Choroid plexus epithelial cell (primary cell): ENCODE data around the gene SMAD4.

Experiments
- DNase-seq: peaks from one replicate; pipeline ENCODE4 v3.0.0-alpha.2; 2010; ENCODE audit warnings: low read depth
- H3K4me3 ChIP-seq: 2 replicates; pipeline ENCODE4 v1.5.1; 2011; ENCODE audit warnings: low read depth, mild to moderate bottlenecking, control low read depth, low read length, moderate library complexity
- TF ChIP-seq, protein P1 (sequence below): conservative IDR thresholded peaks from 2 replicates; pipeline ENCODE4 v1.5.1; 2011; ENCODE audit warnings: low read depth, mild to moderate bottlenecking, control low read depth, inconsistent platforms, low read length, moderate library complexity

Gene SMAD4

DNA sequence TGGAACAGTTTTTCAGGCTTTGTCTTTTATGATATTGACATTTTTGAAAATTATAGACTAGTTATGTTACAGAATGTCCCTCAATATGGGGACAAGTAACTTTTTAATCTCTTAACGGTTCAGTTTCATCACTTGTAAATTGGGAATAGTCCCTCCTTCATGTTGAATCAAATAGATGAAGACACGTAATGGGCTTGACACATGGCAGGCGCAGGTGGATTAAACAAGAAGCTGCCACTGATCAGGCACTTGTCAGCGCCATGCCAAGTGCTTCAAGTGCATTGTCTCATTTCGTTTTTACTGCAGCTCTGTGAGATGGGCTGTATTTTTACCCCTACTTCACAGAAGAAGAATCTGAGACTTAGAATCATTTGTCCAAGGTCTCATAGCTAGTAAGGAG is 9.5 kb upstream of the SMAD4 start:
- H3K4me3 ChIP-seq: no peak overlapping the region
- TF ChIP-seq, protein P1, sequence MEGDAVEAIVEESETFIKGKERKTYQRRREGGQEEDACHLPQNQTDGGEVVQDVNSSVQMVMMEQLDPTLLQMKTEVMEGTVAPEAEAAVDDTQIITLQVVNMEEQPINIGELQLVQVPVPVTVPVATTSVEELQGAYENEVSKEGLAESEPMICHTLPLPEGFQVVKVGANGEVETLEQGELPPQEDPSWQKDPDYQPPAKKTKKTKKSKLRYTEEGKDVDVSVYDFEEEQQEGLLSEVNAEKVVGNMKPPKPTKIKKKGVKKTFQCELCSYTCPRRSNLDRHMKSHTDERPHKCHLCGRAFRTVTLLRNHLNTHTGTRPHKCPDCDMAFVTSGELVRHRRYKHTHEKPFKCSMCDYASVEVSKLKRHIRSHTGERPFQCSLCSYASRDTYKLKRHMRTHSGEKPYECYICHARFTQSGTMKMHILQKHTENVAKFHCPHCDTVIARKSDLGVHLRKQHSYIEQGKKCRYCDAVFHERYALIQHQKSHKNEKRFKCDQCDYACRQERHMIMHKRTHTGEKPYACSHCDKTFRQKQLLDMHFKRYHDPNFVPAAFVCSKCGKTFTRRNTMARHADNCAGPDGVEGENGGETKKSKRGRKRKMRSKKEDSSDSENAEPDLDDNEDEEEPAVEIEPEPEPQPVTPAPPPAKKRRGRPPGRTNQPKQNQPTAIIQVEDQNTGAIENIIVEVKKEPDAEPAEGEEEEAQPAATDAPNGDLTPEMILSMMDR: no peak
- no peak for DNase-seq

DNA sequence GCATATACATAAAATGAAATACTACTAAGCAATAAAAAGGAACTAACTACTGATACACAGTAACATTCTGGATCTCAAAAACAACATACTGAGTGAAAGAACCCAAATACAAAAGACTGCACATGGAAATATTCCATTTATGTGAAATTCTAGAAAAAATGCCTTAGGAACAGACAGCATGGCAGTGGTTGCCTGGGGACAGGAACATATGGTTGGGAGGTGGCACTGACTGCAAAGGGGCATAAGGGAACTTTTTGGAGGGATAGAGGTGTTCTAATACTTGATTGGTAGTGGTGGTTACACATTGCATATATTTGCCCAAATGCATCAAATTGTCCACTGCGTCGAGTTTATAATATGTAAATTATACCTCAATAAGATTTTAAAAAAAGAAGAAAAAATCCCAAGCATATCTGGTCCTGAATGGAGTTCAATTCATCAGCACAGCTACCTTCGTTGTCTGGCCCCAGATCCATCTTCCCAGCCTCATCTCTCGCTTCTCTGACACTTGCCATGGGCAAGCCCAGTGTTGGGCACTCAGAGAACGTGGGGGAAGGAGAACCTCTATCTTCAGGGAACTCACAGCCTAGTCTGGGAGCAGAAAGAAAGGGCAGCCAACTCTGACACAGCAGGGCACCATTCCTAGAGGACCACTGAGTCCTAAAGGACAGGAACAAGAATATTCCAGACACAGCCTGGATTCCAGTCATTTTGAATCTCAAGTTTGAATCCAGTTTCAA is 8.6 kb upstream of the SMAD4 start:
- TF ChIP-seq, protein P1: no peak
- DNase-seq: no peak
- H3K4me3 ChIP-seq: no peak overlapping the region

DNA sequence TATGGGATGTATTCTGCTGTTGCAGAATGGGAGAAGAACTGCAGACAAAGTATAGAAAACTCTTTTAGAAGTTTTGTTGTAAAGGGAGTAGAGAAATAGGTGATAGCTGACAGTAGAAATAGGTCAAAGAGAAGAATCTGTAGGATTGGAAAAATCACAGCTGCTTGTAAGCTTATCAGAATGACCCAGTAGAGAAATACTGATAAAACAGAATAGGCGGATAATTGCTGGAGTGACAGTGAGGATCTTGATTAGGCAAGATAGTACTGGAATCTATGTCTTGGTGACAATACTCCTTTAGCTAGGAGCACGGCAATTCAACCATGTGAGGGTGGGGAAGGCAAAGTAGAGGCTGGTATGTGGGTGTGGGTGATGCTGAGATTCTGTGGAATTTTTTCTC is 4.5 kb upstream of the SMAD4 start:
- TF ChIP-seq, protein P1: no peak
- no peak overlapping the region for H3K4me3 ChIP-seq
- DNase-seq: no peak

DNA sequence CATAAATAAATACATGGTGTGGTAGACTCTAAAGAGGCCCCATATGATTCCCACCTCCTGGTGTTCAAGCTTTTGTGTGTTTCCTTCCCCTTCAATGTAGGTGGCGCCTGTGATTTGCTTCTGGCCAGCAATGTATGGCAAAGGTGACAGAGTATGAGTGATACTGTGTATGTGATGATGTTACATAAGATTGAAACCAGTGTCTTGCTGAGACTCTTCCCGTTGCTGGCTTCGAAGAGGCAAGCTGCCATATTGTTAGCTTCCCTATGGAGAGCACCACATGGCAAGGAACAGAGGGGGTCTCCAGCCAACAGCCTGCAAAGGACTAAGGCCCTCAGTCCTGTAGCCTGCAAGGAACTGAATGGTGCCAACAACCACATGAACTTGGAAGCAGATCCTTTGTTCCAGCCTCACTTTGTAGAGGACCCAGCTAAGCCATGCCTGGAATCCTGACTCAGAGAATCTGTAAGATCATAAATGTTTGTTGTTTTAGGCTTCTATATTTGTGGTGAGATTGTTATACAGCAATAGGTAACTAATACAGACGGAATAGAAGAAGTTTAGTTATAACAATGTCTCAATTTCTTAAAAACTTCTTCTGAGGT is 1.7 kb upstream of the SMAD4 start:
- DNase-seq: peak; percentile 36

DNA sequence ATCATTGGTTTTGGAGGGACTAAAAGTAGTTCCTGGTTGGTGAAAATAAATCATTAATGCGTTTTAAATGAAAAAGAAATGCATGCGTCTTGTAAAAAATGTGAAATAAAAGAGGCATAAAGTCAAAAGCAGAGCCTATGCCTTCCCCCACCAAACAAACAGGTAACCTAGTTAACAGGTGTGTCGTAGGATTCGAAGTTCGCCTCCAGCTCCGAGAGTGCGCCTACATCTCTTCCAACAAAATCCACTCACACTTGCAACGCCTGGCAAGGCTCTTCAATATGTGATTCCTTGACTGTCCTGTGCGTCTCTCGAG is 677 bp upstream of the SMAD4 start:
- H3K4me3 ChIP-seq: peak overlapping the region; percentile 90
- DNase-seq: no peak
- TF ChIP-seq, protein P1: no peak

More for the DNA sequence above, 1.7 kb upstream of the SMAD4 start:
- TF ChIP-seq, protein P1: no peak
- no peak overlapping the region for H3K4me3 ChIP-seq

DNA sequence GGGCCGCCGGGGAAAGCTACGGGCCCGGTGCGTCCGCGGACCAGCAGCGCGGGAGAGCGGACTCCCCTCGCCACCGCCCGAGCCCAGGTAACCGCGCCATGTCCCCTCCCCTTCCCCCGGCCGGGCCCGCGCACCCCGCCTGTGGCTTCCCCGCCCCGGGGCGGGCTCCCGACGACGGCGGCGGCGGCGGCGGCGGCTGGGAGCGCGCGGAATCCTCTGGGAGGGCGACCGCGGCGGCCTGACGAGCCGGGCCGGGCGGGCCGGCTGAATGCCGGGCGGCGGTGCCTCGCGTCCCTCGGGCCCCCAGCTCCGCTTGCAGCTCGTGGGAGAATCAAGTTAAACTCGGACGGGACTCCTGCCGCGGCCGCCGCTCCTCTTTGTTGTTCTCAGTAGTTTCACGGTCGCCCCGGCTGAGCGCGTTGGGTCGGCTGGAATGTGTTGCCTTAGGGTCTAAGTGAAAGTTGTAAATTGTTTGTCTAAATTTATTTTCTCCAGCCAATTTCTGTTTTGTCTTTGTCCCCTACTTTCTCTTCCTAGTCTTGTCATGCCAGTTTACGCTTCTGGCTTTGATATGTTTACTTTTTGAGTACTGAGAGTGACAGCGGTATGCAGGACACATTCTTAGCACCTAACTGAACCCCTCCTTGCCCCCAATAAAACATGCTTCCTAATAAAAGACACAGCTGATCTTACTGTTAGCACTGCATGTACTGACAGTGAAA is 685 bp downstream of the SMAD4 start:
- TF ChIP-seq, protein P1: no peak
- peak; percentile 53 for DNase-seq
- H3K4me3 ChIP-seq: peak overlapping the region; percentile 90
